Measurements from ENCODE around the gene OSBP2.

OSBP2 gene

GRCh38 chr22:30790366-30790765 is 95.7 kb downstream of the OSBP2 start:
- TF ChIP-seq CTCF (IDR thresholded peaks at IDR 0.05; ENCODE audit: borderline replicate concordance, insufficient read depth, low read depth, low read length) = no peak
- H3K4me3 ChIP-seq (ENCODE audit: low read depth, low read length) = no peak overlapping the region

DNA sequence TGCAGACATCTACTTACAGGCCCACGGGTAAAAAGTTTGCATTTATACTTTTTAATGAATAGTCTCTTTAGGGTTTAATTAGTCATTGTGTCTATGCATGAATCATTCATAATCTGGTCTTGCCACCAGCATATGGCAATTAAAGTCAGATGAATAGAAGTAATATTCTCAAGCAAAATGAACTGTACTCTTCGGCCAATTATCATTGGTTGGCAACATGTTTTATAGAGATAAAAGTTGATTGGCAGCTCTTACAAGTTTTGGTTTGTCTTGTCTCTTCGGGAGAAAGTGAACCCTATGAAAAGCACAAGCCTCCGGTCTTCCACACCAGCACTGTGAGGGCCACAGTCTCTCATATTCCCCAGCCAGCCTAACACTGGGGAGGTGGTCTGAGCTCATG is 97.8 kb downstream of the OSBP2 start:
- H3K4me3 ChIP-seq (ENCODE audit: low read depth, low read length) = no peak overlapping the region
- no peak for TF ChIP-seq CTCF (IDR thresholded peaks at IDR 0.05; ENCODE audit: borderline replicate concordance, insufficient read depth, low read depth, low read length)

DNA sequence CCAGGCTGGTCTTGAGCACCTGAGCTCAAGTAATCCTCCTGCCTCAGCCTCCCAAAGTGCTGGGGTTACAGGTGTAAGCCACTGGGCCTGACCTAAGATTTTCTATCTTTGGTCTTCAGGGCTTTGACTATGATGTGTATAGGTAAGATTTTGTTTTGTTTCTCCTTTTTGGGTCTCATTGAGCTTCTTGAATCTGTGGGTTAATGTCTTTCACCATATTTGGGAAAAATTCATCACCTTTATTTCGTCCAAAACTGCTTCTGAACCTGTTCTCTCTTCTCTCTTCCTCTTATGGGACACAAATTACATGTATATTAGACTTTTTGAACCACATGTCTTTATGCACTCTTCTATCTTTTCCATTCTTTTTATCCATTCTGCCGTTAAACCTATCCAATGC is 100.4 kb downstream of the OSBP2 start:
- no peak for TF ChIP-seq CTCF (IDR thresholded peaks at IDR 0.05; ENCODE audit: borderline replicate concordance, insufficient read depth, low read depth, low read length)

GRCh38 chr22:30801695-30802094 is 107.0 kb downstream of the OSBP2 start:
- no peak for TF ChIP-seq CTCF (IDR thresholded peaks at IDR 0.05; ENCODE audit: borderline replicate concordance, insufficient read depth, low read depth, low read length)
- H3K4me3 ChIP-seq (ENCODE audit: low read depth, low read length) = no peak overlapping the region

More for the DNA sequence above, 100.4 kb downstream of the OSBP2 start:
- no peak overlapping the region for H3K4me3 ChIP-seq (ENCODE audit: low read depth, low read length)

- no peak for TF ChIP-seq CTCF (IDR thresholded peaks at IDR 0.05; ENCODE audit: borderline replicate concordance, insufficient read depth, low read depth, low read length)
- H3K4me3 ChIP-seq (ENCODE audit: low read depth, low read length) = no peak overlapping the region
These were observed 107.8 kb downstream of the OSBP2 start for GRCh38 chr22:30802202-30803166.

DNA sequence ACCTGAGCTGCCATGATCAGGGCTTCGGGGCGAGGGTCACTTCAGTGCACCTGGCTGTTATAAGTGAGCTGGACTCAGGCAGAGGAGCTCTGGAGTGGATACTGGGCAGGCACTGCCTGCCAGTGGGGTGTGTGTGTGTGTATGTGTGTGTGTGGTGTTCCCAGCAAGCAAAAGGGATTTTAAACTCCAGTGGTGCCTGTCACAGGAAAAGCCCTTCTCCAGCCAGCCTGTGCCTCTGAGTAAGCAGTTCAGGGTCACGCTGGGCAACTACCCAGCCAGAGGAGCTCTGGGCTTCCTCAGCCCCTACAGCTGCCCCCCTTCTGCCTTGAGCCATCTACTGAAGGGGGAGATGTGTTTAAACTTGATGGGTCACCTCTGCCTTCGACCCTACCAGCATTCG is 109.0 kb downstream of the OSBP2 start:
- no peak overlapping the region for H3K4me3 ChIP-seq (ENCODE audit: low read depth, low read length)
- no peak for TF ChIP-seq CTCF (IDR thresholded peaks at IDR 0.05; ENCODE audit: borderline replicate concordance, insufficient read depth, low read depth, low read length)

DNA sequence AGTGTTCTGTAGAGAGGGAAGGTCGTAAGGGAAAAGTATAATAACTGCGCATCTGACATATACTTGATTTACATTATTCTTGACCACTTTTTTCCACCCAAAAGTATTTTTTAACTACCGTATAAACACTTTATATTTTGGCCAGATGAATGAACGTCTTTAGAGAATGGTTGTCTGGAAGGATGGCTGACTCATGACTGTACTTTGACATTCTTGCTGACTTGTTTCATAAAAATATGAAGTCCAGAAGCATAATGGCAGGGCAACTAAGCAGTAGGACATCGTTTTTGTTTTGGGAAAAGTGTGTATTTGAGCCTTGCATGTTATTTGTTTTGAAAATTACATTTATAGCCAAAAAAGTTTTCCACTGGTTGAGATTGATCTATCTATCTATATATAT is 110.0 kb downstream of the OSBP2 start:
- H3K4me3 ChIP-seq (ENCODE audit: low read depth, low read length) = no peak overlapping the region
- TF ChIP-seq CTCF (IDR thresholded peaks at IDR 0.05; ENCODE audit: borderline replicate concordance, insufficient read depth, low read depth, low read length) = no peak
